HUES6 (cell line): ENCODE data around the gene ZNFX1.

Source experiments
- H3K27ac ChIP-seq: 2 replicates; pipeline ENCODE4 v1.7.0; 2013; ENCODE audit warnings: low read depth, mild to moderate bottlenecking, low read length, inconsistent platforms
- H3K27me3 ChIP-seq: 2 replicates; pipeline ENCODE4 v1.6.1; 2013; ENCODE audit warnings: low read length; ENCODE audit not compliant: control insufficient read depth, insufficient read depth
- H3K36me3 ChIP-seq: 2 replicates; pipeline ENCODE4 v1.6.1; 2013; ENCODE audit warnings: low read length; ENCODE audit not compliant: control insufficient read depth, insufficient read depth
- H3K4me1 ChIP-seq: 2 replicates; pipeline ENCODE4 v1.6.1; 2013; ENCODE audit warnings: low read length; ENCODE audit not compliant: control insufficient read depth, insufficient read depth
- H3K4me3 ChIP-seq: 2 replicates; pipeline ENCODE4 v1.5.1; 2013; ENCODE audit warnings: low read depth, low read length
- H3K9ac ChIP-seq: one replicate; pipeline ENCODE4 v1.6.1; 2013; ENCODE audit warnings: mild to moderate bottlenecking, low read length
- H3K9me3 ChIP-seq: 2 replicates; pipeline ENCODE4 v1.6.1; 2013; ENCODE audit warnings: low read depth, low read length; ENCODE audit not compliant: control insufficient read depth, insufficient read depth

ZNFX1 gene

GRCh38 chr20:49267327-49267726, 10.5 kb downstream of the ZNFX1 start:
- Histone ChIP-seq H3K4me3 (no peak overlapping the region), H3K4me1 (no peaks in the 10 kb centered on the region), H3K9me3 (peaks cover 4% of the 10 kb centered on the region; the same call in 1 of the 2 replicates), H3K27me3 (no peaks in the 10 kb centered on the region), H3K9ac (no peak overlapping the region), H3K27ac (no peak overlapping the region), H3K36me3 (peaks cover 78% of the 10 kb centered on the region)

- no peaks in the 10 kb centered on the region for H3K27me3 ChIP-seq
Observed at GRCh38 chr20:49262444-49262843, 15.4 kb downstream of the ZNFX1 start.

GRCh38 chr20:49261173-49261572, 16.7 kb downstream of the ZNFX1 start:
- Histone ChIP-seq H3K4me3 (no peak overlapping the region), H3K9me3 (no peaks in the 10 kb centered on the region), H3K4me1 (no peaks in the 10 kb centered on the region), H3K27ac (no peak overlapping the region), H3K36me3 (peaks cover 85% of the 10 kb centered on the region), H3K9ac (no peak overlapping the region), H3K27me3 (no peaks in the 10 kb centered on the region)

More at GRCh38 chr20:49262444-49262843, 15.4 kb downstream of the ZNFX1 start:
- H3K27ac ChIP-seq: no peak overlapping the region
- no peak overlapping the region for H3K4me3 ChIP-seq
- peaks cover 76% of the 10 kb centered on the region for H3K36me3 ChIP-seq
- no peaks in the 10 kb centered on the region for H3K4me1 ChIP-seq
- H3K9me3 ChIP-seq: no peaks in the 10 kb centered on the region
- H3K9ac ChIP-seq: no peak overlapping the region

GRCh38 chr20:49260218-49260617, 17.6 kb downstream of the ZNFX1 start:
- H3K36me3 ChIP-seq: peaks cover 87% of the 10 kb centered on the region

GRCh38 chr20:49259799-49260198, 18.1 kb downstream of the ZNFX1 start:
- H3K4me1 ChIP-seq: no peaks in the 10 kb centered on the region
- H3K9me3 ChIP-seq: no peaks in the 10 kb centered on the region
- H3K36me3 ChIP-seq: peaks cover 84% of the 10 kb centered on the region
- no peak overlapping the region for H3K4me3 ChIP-seq
- H3K27me3 ChIP-seq: no peaks in the 10 kb centered on the region
- no peak overlapping the region for H3K9ac ChIP-seq
- no peak overlapping the region for H3K27ac ChIP-seq

More at GRCh38 chr20:49260218-49260617, 17.6 kb downstream of the ZNFX1 start:
- Histone ChIP-seq H3K4me1 (no peaks in the 10 kb centered on the region), H3K4me3 (no peak overlapping the region), H3K9ac (no peak overlapping the region), H3K9me3 (no peaks in the 10 kb centered on the region), H3K27ac (no peak overlapping the region), H3K27me3 (no peaks in the 10 kb centered on the region)

- Histone ChIP-seq H3K36me3 (peaks cover 83% of the 10 kb centered on the region), H3K9me3 (no peaks in the 10 kb centered on the region), H3K27me3 (no peaks in the 10 kb centered on the region), H3K4me1 (no peaks in the 10 kb centered on the region), H3K4me3 (no peak overlapping the region), H3K27ac (no peak overlapping the region), H3K9ac (no peak overlapping the region)
Observed at GRCh38 chr20:49259284-49259683, 18.6 kb downstream of the ZNFX1 start.

- Histone ChIP-seq H3K27me3 (no peaks in the 10 kb centered on the region), H3K9ac (no peak overlapping the region), H3K4me1 (no peaks in the 10 kb centered on the region), H3K27ac (no peak overlapping the region), H3K4me3 (no peak overlapping the region), H3K36me3 (peaks cover 85% of the 10 kb centered on the region), H3K9me3 (no peaks in the 10 kb centered on the region)
Observed at GRCh38 chr20:49256261-49256660, 21.6 kb downstream of the ZNFX1 start.

GRCh38 chr20:49252556-49253350, 25.1 kb downstream of the ZNFX1 start:
- no peak overlapping the region for H3K27ac ChIP-seq
- H3K4me3 ChIP-seq: no peak overlapping the region
- H3K36me3 ChIP-seq: peaks cover 92% of the 10 kb centered on the region
- no peaks in the 10 kb centered on the region for H3K9me3 ChIP-seq
- no peak overlapping the region for H3K9ac ChIP-seq
- H3K27me3 ChIP-seq: no peaks in the 10 kb centered on the region
- H3K4me1 ChIP-seq: no peaks in the 10 kb centered on the region

GRCh38 chr20:49248879-49249665, 28.8 kb downstream of the ZNFX1 start:
- Histone ChIP-seq H3K9ac (no peak overlapping the region), H3K9me3 (no peaks in the 10 kb centered on the region), H3K27ac (no peak overlapping the region), H3K36me3 (peaks cover 90% of the 10 kb centered on the region), H3K4me1 (no peaks in the 10 kb centered on the region), H3K4me3 (no peak overlapping the region), H3K27me3 (no peaks in the 10 kb centered on the region)

- H3K27ac ChIP-seq: no peak overlapping the region
- H3K4me1 ChIP-seq: no peaks in the 10 kb centered on the region
- no peaks in the 10 kb centered on the region for H3K27me3 ChIP-seq
- H3K9me3 ChIP-seq: no peaks in the 10 kb centered on the region
- no peak overlapping the region for H3K9ac ChIP-seq
- peaks cover 90% of the 10 kb centered on the region for H3K36me3 ChIP-seq
- no peak overlapping the region for H3K4me3 ChIP-seq
Observed at GRCh38 chr20:49248301-49248700, 29.6 kb downstream of the ZNFX1 start.

GRCh38 chr20:49247792-49248191, 30.1 kb downstream of the ZNFX1 start:
- Histone ChIP-seq H3K27ac (no peak overlapping the region), H3K27me3 (no peaks in the 10 kb centered on the region), H3K36me3 (peaks cover 90% of the 10 kb centered on the region), H3K9me3 (no peaks in the 10 kb centered on the region), H3K4me1 (no peaks in the 10 kb centered on the region), H3K4me3 (no peak overlapping the region), H3K9ac (no peak overlapping the region)
